Caco-2 (cell line): ENCODE results near the gene ZNF318. TPM values are rescaled to one million over a fixed set of nuclear protein-coding genes. Genes with fewer than 3 reads are reported as not detected.

Experiments used
- BruUV-seq: library from RNA; stranded (reverse); fragments of 400-500 nt; replicated peaks from 2 replicates; lab custom pipeline; 2021; lab: Mats Ljungman, UMichigan
- CTCF ChIA-PET: fragments of 300-600 bp; sonication (Branson Sonifier 250); formaldehyde crosslinking; loops from one replicate; lab custom pipeline; 2022; ENCODE audit warnings: antibody characterized with exemption; lab: Charles Lee
- POLR2A ChIA-PET: fragments of 300-600 bp; sonication (Branson Sonifier 250); formaldehyde crosslinking; loops from one replicate; lab custom pipeline; 2022; ENCODE audit warnings: antibody characterized with exemption; lab: Charles Lee
- DNase-seq, 2 experiments: peaks; one replicate each; pipeline versions ENCODE4 v3.0.0 to v3.0.0-alpha.2; 2020 to 2022
- H3K27me3 ChIP-seq: replicated peaks from 2 replicates; pipeline ENCODE4 v1.6.0; 2011; ENCODE audit warnings: low read length; ENCODE audit not compliant: control insufficient read depth, insufficient read depth
- H3K36me3 ChIP-seq: 2 replicates; pipeline ENCODE4 v1.5.1; 2011; ENCODE audit warnings: low read length; ENCODE audit not compliant: control insufficient read depth, insufficient read depth
- H3K4me1 ChIP-seq: fragments of 250-450 bp; sonication (Bioruptor Pico); 2 replicates; pipeline ENCODE4 v1.5.1; 2020; ENCODE audit warnings: mild to moderate bottlenecking
- H3K4me3 ChIP-seq: 2 replicates; pipeline ENCODE4 v1.5.1; 2011; ENCODE audit warnings: low read depth, mild to moderate bottlenecking, control low read depth, low read length
- H3K9me3 ChIP-seq: fragments of 250-450 bp; sonication (Bioruptor Pico); 2 replicates; pipeline ENCODE4 v1.5.1; 2020; ENCODE audit warnings: mild to moderate bottlenecking, moderate library complexity
- H3K27ac Mint-ChIP-seq: one replicate; pipeline ENCODE4 v1.8.0; 2022; ENCODE audit warnings: mixed read lengths; ENCODE audit not compliant: unreplicated experiment
- H3K27me3 Mint-ChIP-seq: one replicate; pipeline ENCODE4 v1.8.0; 2022; ENCODE audit warnings: mixed read lengths; ENCODE audit not compliant: insufficient read depth, unreplicated experiment
- H3K36me3 Mint-ChIP-seq: one replicate; pipeline ENCODE4 v1.8.0; 2022; ENCODE audit warnings: mild to moderate bottlenecking, mixed read lengths; ENCODE audit not compliant: insufficient read depth, unreplicated experiment
- H3K4me1 Mint-ChIP-seq: one replicate; pipeline ENCODE4 v1.8.0; 2022; ENCODE audit warnings: low read depth, mixed read lengths; ENCODE audit not compliant: unreplicated experiment
- H3K4me3 Mint-ChIP-seq: one replicate; pipeline ENCODE4 v1.8.0; 2022; ENCODE audit warnings: mild to moderate bottlenecking, moderate library complexity, mixed read lengths; ENCODE audit not compliant: unreplicated experiment
- H3K9me3 Mint-ChIP-seq: one replicate; pipeline ENCODE4 v1.8.0; 2022; ENCODE audit warnings: mixed read lengths; ENCODE audit not compliant: unreplicated experiment
- intact Hi-C: fragments of 100-400 bp; cut with micrococcal nuclease; formaldehyde crosslinking; loops from one replicate; pipeline ENCODE4 v1.10.0; 2022; ENCODE audit not compliant: unreplicated experiment
- total RNA-seq: library from RNA; stranded (reverse); gene quantifications from 2 replicates; pipeline ENCODE4 v1.2.3, GENCODE V29; 2022
- TF ChIP-seq, protein P1 (sequence below), 2 experiments: fragments of 200-600 bp in 1 of 2; IDR thresholded peaks; 1 replicate in 1 of 2; 2 replicates in 1 of 2; pipeline versions ENCODE4 v1.5.1 to v1.8.0; 2011 to 2022; ENCODE audit warnings: antibody characterized with exemption in 1 of 2, control low read depth in 1 of 2, inconsistent platforms in 1 of 2, low read depth in 1 of 2, low read length in 1 of 2, mild to moderate bottlenecking in 1 of 2, moderate library complexity in 1 of 2; ENCODE audit not compliant: insufficient read depth in 1 of 2, severe bottlenecking in 1 of 2, unreplicated experiment in 1 of 2

Gene ZNF318
- total RNA-seq, 1 experiment from 2014 or later: 11.7 TPM

DNA sequence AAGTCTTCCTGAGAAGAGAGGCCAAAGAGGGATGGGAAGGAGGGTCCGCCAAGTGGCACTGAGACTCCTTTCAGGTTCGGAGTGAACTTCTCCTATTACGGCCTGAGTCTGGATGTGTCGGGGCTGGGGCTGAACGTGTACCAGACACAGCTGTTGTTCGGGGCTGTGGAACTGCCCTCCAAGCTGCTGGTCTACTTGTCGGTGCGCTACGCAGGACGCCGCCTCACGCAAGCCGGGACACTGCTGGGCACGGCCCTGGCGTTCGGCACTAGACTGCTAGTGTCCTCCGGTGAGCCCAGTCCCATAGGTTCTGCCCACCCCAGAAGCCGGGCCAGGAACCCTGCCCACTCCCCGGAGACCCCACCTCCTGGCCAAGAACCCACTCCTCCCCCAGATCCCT lies 67.3 kb downstream of the ZNF318 start:
- Mint-ChIP-seq H3K27ac (no peak overlapping the region), H3K4me1 (no peaks in the 10 kb centered on the region), H3K9me3 (no peaks in the 10 kb centered on the region), H3K36me3 (no peaks in the 10 kb centered on the region), H3K4me3 (no peak overlapping the region), H3K27me3 (no peaks in the 10 kb centered on the region)
- intact Hi-C loops: no loop called here
- CTCF ChIA-PET: no interaction called here
- no peaks in the 10 kb centered on the region for H3K36me3 ChIP-seq
- TF ChIP-seq, protein P1, sequence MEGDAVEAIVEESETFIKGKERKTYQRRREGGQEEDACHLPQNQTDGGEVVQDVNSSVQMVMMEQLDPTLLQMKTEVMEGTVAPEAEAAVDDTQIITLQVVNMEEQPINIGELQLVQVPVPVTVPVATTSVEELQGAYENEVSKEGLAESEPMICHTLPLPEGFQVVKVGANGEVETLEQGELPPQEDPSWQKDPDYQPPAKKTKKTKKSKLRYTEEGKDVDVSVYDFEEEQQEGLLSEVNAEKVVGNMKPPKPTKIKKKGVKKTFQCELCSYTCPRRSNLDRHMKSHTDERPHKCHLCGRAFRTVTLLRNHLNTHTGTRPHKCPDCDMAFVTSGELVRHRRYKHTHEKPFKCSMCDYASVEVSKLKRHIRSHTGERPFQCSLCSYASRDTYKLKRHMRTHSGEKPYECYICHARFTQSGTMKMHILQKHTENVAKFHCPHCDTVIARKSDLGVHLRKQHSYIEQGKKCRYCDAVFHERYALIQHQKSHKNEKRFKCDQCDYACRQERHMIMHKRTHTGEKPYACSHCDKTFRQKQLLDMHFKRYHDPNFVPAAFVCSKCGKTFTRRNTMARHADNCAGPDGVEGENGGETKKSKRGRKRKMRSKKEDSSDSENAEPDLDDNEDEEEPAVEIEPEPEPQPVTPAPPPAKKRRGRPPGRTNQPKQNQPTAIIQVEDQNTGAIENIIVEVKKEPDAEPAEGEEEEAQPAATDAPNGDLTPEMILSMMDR (IDR thresholded peaks at IDR 0.05; ENCODE audit: insufficient read depth in 1 of 2, low read depth in 1 of 2, low read length in 1 of 2, severe bottlenecking in 1 of 2, unreplicated experiment in 1 of 2): no peak
- no peaks in the 10 kb centered on the region for H3K9me3 ChIP-seq
- no peaks in the 10 kb centered on the region for H3K27me3 ChIP-seq
- POLR2A ChIA-PET: no interaction called here
- no peaks in the 10 kb centered on the region for H3K4me1 ChIP-seq
- DNase-seq: no peak
- no peak overlapping the region for H3K4me3 ChIP-seq
- BruUV-seq: no TSS peak

DNA sequence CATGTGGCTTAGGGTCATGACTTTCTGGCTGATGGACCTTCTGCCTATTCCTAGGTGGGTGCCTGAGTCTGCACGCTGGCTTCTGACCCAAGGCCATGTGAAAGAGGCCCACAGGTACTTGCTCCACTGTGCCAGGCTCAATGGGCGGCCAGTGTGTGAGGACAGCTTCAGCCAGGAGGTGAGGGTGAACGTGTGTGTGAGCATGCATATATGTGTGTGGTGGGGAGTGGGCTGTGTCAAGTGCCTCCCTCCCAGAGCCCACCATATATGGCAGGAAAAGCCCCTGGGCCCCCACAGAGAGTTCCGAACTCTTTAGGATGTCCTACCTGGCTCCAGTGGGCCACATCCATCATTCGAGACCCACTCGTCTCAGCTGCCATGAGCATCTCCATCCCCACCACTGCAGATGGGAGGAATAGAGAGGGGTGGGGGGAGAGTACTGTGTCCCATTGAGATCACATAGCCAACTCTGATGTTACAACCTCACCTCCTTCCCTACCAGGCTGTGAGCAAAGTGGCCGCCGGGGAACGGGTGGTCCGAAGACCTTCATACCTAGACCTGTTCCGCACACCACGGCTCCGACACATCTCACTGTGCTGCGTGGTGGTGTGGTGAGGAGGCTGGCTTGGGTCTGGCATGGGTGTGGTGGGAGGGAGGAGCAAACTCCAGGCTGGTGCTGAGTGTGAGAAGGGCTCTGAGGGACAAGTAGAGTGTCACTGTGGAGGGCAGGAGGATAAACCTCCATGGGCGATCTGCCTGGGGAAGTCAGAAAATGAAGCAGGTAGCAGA lies 68.2 kb downstream of the ZNF318 start:
- Mint-ChIP-seq H3K36me3 (no peaks in the 10 kb centered on the region), H3K4me1 (no peaks in the 10 kb centered on the region), H3K9me3 (no peaks in the 10 kb centered on the region), H3K4me3 (no peak overlapping the region), H3K27me3 (no peaks in the 10 kb centered on the region), H3K27ac (no peak overlapping the region)
- no TSS peak for BruUV-seq
- CTCF ChIA-PET: no interaction called here
- no peak for DNase-seq
- Histone ChIP-seq H3K4me1 (no peaks in the 10 kb centered on the region), H3K27me3 (no peaks in the 10 kb centered on the region), H3K9me3 (no peaks in the 10 kb centered on the region), H3K36me3 (no peaks in the 10 kb centered on the region), H3K4me3 (no peak overlapping the region)
- POLR2A ChIA-PET: no interaction called here
- TF ChIP-seq, protein P1 (IDR thresholded peaks at IDR 0.05; ENCODE audit: insufficient read depth in 1 of 2, low read depth in 1 of 2, low read length in 1 of 2, severe bottlenecking in 1 of 2, unreplicated experiment in 1 of 2): no peak
- intact Hi-C loops: no loop called here

DNA sequence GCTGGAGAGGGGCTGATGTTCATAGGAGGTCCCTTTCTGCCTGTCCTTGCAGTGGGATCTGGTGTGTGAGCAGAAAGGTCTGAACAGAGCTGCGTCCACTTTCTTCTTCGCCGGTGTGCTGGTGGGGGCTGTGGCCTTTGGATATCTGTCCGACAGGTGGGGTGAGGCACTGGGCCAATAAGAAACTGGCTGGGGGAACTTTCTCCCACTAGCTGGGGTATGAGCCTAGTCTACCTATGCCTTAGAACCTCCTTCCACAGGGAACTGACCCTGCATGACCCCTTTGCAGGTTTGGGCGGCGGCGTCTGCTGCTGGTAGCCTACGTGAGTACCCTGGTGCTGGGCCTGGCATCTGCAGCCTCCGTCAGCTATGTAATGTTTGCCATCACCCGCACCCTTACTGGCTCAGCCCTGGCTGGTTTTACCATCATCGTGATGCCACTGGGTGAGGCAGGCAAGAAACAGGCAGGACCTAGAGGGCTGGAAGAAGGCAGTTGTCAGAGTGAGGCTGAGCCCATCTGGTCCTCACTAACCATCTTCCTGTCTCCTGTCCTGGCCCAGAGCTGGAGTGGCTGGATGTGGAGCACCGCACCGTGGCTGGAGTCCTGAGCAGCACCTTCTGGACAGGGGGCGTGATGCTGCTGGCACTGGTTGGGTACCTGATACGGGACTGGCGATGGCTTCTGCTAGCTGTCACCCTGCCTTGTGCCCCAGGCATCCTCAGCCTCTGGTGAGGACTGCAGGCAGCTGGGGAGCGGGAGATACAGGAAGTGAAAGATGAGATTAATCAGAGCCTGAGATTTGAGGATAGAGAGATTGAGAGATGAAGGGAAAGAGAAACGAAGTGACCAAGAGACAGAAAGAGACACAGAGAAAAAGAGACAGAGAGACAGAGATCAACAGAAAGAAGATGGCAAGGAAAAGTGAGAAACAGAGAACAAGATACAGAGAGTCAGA lies 69.8 kb downstream of the ZNF318 start:
- intact Hi-C loops: no loop called here
- TF ChIP-seq, protein P1 (IDR thresholded peaks at IDR 0.05; ENCODE audit: insufficient read depth in 1 of 2, low read depth in 1 of 2, low read length in 1 of 2, severe bottlenecking in 1 of 2, unreplicated experiment in 1 of 2): no peak
- Histone ChIP-seq H3K27me3 (no peaks in the 10 kb centered on the region), H3K4me3 (no peak overlapping the region), H3K4me1 (no peaks in the 10 kb centered on the region), H3K9me3 (no peaks in the 10 kb centered on the region), H3K36me3 (no peaks in the 10 kb centered on the region)
- no peaks in the 10 kb centered on the region for H3K36me3 Mint-ChIP-seq
- no TSS peak for BruUV-seq
- H3K4me1 Mint-ChIP-seq: no peaks in the 10 kb centered on the region
- no peak for DNase-seq
- H3K27ac Mint-ChIP-seq: no peak overlapping the region
- H3K9me3 Mint-ChIP-seq: no peaks in the 10 kb centered on the region
- ChIA-PET CTCF (no interaction called here), POLR2A (no interaction called here)
- no peak overlapping the region for H3K4me3 Mint-ChIP-seq
- H3K27me3 Mint-ChIP-seq: no peaks in the 10 kb centered on the region
